HCT116 (cell line): ENCODE measurements around the gene GRID2. TPM values are rescaled to one million over a fixed set of nuclear protein-coding genes. Genes with fewer than 3 reads are reported as not detected.

Experiments used
- ATAC-seq: fragments of 200-7000 bp; cut with Tn5 transposase; 2 replicates; pipeline ENCODE4 v1.9.1; 2020; ENCODE audit warnings: mild to moderate bottlenecking, moderate library complexity
- BruUV-seq: library from RNA; stranded (reverse); fragments of 400-500 nt; replicated peaks from 2 replicates; lab custom pipeline; 2021; lab: Mats Ljungman, UMichigan
- CTCF ChIA-PET: fragments of 300-600 bp; sonication (Branson Sonifier 250); formaldehyde crosslinking; loops from one replicate; lab custom pipeline; 2021; ENCODE audit warnings: antibody characterized with exemption; lab: Charles Lee
- POLR2A ChIA-PET: fragments of 300-600, 350-600 bp; sonication (Branson Sonifier 250); formaldehyde crosslinking; loops from one replicate; lab custom pipeline; 2021; ENCODE audit warnings: antibody characterized with exemption; lab: Charles Lee
- RAD21 ChIA-PET, 2 experiments: fragments of 300-600 bp; sonication (Branson Sonifier 250); formaldehyde crosslinking; loops; one replicate each; lab custom pipeline; 2023; ENCODE audit warnings: low total read pairs in 2 of 2; ENCODE audit not compliant: uncharacterized antibody in 2 of 2, unreplicated experiment in 2 of 2, low non-redundant PET in 1 of 2; lab: Charles Lee
- DNase-seq: peaks from one replicate; pipeline ENCODE4 v3.0.0-alpha.2; 2010; ENCODE audit warnings: low read depth, low spot score
- H2AFZ ChIP-seq: fragments of 200-600 bp; shearing (Covaris generic), sonication (generic); 2 replicates; pipeline ENCODE4 v1.6.1; 2017; ENCODE audit warnings: low read depth, mixed run types, mixed read lengths, antibody characterized with exemption, low read length; ENCODE audit not compliant: poor library complexity, severe bottlenecking
- H3K27ac ChIP-seq: 2 replicates; pipeline ENCODE4 v1.5.1; 2012; ENCODE audit warnings: low read depth, low read length
- H3K27me3 ChIP-seq: fragments of 200-600 bp; sonication (generic); 2 replicates; pipeline ENCODE4 v1.6.1; 2016; ENCODE audit warnings: mixed run types, low read length, mixed read lengths; ENCODE audit not compliant: insufficient read depth
- H3K36me3 ChIP-seq, 2 experiments: fragments of 200-500 bp in 1 of 2; fragments of 200-600 bp in 1 of 2; sonication (Bioruptor generic) in 1 of 2; sonication (generic) in 1 of 2; 2 replicates each; pipeline versions ENCODE4 v1.5.1 to v1.6.1; 2014 to 2016; ENCODE audit warnings: low read length in 2 of 2, inconsistent platforms in 1 of 2, mixed read lengths in 1 of 2, mixed run types in 1 of 2; ENCODE audit not compliant: insufficient read depth in 2 of 2, control insufficient read depth in 1 of 2
- H3K4me1 ChIP-seq, 2 experiments: fragments of 200-600 bp in 1 of 2; sonication (generic) in 1 of 2; 2 replicates each; pipeline versions ENCODE4 v1.5.1 to v1.6.1; 2012 to 2017; ENCODE audit warnings: low read length in 2 of 2, inconsistent platforms in 1 of 2, mild to moderate bottlenecking in 1 of 2, mixed read lengths in 1 of 2, mixed run types in 1 of 2, moderate library complexity in 1 of 2; ENCODE audit not compliant: insufficient read depth in 2 of 2, control insufficient read depth in 1 of 2
- H3K4me2 ChIP-seq: fragments of 200-600 bp; sonication (generic); 2 replicates; pipeline ENCODE4 v1.6.1; 2017; ENCODE audit warnings: mixed run types, low read length, mixed read lengths
- H3K4me3 ChIP-seq, 2 experiments: fragments of 200-600 bp in 1 of 2; sonication (generic) in 1 of 2; replicated peaks in 1 of 2; 2 replicates each; pipeline ENCODE4 v1.5.1; 2011 to 2016; ENCODE audit warnings: low read length in 2 of 2, control low read depth in 1 of 2, low read depth in 1 of 2, mild to moderate bottlenecking in 1 of 2, mixed read lengths in 1 of 2, mixed run types in 1 of 2
- H3K79me2 ChIP-seq: fragments of 200-600 bp; sonication (generic); 2 replicates; pipeline ENCODE4 v1.6.1; 2017; ENCODE audit warnings: mild to moderate bottlenecking, mixed run types, low read length, moderate library complexity, mixed read lengths; ENCODE audit not compliant: insufficient read depth
- H3K9ac ChIP-seq: fragments of 200-600 bp; sonication (generic); 2 replicates; pipeline ENCODE4 v1.6.1; 2016; ENCODE audit warnings: low read length, mixed read lengths
- H3K9me2 ChIP-seq: fragments of 200-600 bp; sonication (generic), shearing (Covaris generic); 2 replicates; pipeline ENCODE4 v1.6.1; 2017; ENCODE audit warnings: mixed run types, mild to moderate bottlenecking, moderate library complexity; ENCODE audit not compliant: insufficient read depth
- H3K9me3 ChIP-seq, 2 experiments: fragments of 200-500 bp in 1 of 2; fragments of 200-600 bp in 1 of 2; sonication (Bioruptor generic) in 1 of 2; sonication (generic) in 1 of 2; 2 replicates each; pipeline ENCODE4 v1.6.1; 2014 to 2017; ENCODE audit warnings: low read length in 2 of 2, mixed read lengths in 2 of 2, inconsistent platforms in 1 of 2, low read depth in 1 of 2, mild to moderate bottlenecking in 1 of 2, mixed run types in 1 of 2, moderate library complexity in 1 of 2; ENCODE audit not compliant: control insufficient read depth in 1 of 2, insufficient read depth in 1 of 2
- H4K20me1 ChIP-seq: fragments of 200-600 bp; sonication (generic), shearing (Covaris generic); 2 replicates; pipeline ENCODE4 v1.6.1; 2017; ENCODE audit warnings: mixed run types, mild to moderate bottlenecking, moderate library complexity; ENCODE audit not compliant: insufficient read depth
- CEBPB ChIP-seq: IDR thresholded peaks from 2 replicates; pipeline ENCODE4 v1.6.1; 2012; ENCODE audit warnings: low read depth
- CTCF ChIP-seq, 3 experiments: fragments of 200-600 bp in 1 of 3; sonication (generic) in 1 of 3; IDR thresholded peaks in 2 of 3; conservative IDR thresholded peaks in 1 of 3; 2 replicates each; pipeline ENCODE4 v1.5.1; 2012 to 2017; ENCODE audit warnings: low read depth in 2 of 3, low read length in 2 of 3, antibody characterized with exemption in 1 of 3, borderline replicate concordance in 1 of 3, control low read depth in 1 of 3, mild to moderate bottlenecking in 1 of 3, mixed read lengths in 1 of 3, mixed run types in 1 of 3, moderate library complexity in 1 of 3; ENCODE audit not compliant: insufficient read depth in 1 of 3
- ELF1 ChIP-seq: IDR thresholded peaks from 2 replicates; pipeline ENCODE4 v1.6.1; 2012; ENCODE audit warnings: low read depth, borderline replicate concordance
- EZH2 ChIP-seq: fragments of 200-600 bp; sonication (generic); IDR thresholded peaks from 2 replicates; pipeline ENCODE4 v1.6.1; 2017; ENCODE audit warnings: antibody characterized with exemption, mixed run types
- EZH2phosphoT487 ChIP-seq: fragments of 200-600 bp; IDR thresholded peaks from 2 replicates; pipeline ENCODE4 v1.6.1; 2018; ENCODE audit warnings: antibody characterized with exemption, borderline replicate concordance
- FOSL1 ChIP-seq: IDR thresholded peaks from 2 replicates; pipeline ENCODE4 v1.6.1; 2012; ENCODE audit warnings: low read depth
- MAX ChIP-seq: IDR thresholded peaks from 2 replicates; pipeline ENCODE4 v1.6.1; 2012
- POLR2AphosphoS5 ChIP-seq: IDR thresholded peaks from 2 replicates; pipeline ENCODE4 v1.6.1; 2011; ENCODE audit warnings: mild to moderate bottlenecking, low read depth, low read length, moderate library complexity
- RAD21 ChIP-seq: IDR thresholded peaks from 2 replicates; pipeline ENCODE4 v1.6.1; 2012; ENCODE audit warnings: low read depth, mild to moderate bottlenecking
- SP1 ChIP-seq: IDR thresholded peaks from 2 replicates; pipeline ENCODE4 v1.6.1; 2012; ENCODE audit warnings: low read depth
- SRF ChIP-seq: IDR thresholded peaks from 2 replicates; pipeline ENCODE4 v1.6.1; 2012; ENCODE audit warnings: low read depth
- TCF7L2 ChIP-seq: IDR thresholded peaks from 2 replicates; pipeline ENCODE4 v1.7.0; 2011; ENCODE audit warnings: borderline replicate concordance, inconsistent platforms; ENCODE audit not compliant: insufficient read depth, insufficient read length; ENCODE audit errors: extremely low read depth
- intact Hi-C: fragments of 100-400 bp; cut with micrococcal nuclease; formaldehyde crosslinking; loops from 2 replicates; pipeline ENCODE4 v1.10.0; 2022
- total RNA-seq: library from RNA; stranded (reverse); gene quantifications from one replicate; pipeline ENCODE4 v1.2.1, GENCODE V29; 2021; ENCODE audit not compliant: unreplicated experiment
- TF ChIP-seq, protein P1 (sequence below): IDR thresholded peaks from 2 replicates; pipeline ENCODE4 v1.6.1; 2012
- TF ChIP-seq, protein P2 (sequence below): IDR thresholded peaks from 2 replicates; pipeline ENCODE4 v1.6.1; 2011; ENCODE audit warnings: mild to moderate bottlenecking, low read length, moderate library complexity; ENCODE audit not compliant: insufficient replicate concordance; ENCODE audit errors: extremely low read depth

Gene GRID2
- total RNA-seq, 1 experiment from 2014 or later, result not detected

- no peak overlapping the region for H3K9ac ChIP-seq
- H4K20me1 ChIP-seq, result no peaks in the 10 kb centered on the region
- DNase-seq, result no peak
- no peaks in the 10 kb centered on the region for H3K36me3 ChIP-seq
- H3K4me3 ChIP-seq, result no peak overlapping the region
- intact Hi-C loops, result no loop called here
- no peak overlapping the region for H3K4me2 ChIP-seq
- CTCF ChIA-PET, result no interaction called here
- TF ChIP-seq CTCF (IDR thresholded peaks at IDR 0.05 in 2 of 3, conservative IDR thresholded peaks at IDR 0.05 in 1 of 3; ENCODE audit: borderline replicate concordance in 1 of 3, insufficient read depth in 1 of 3, low read depth in 2 of 3, low read length in 2 of 3) (no peak), ELF1 (no peak), TCF7L2 (no peak), CEBPB (no peak), POLR2AphosphoS5 (no peak), RAD21 (no peak), SRF (no peak), FOSL1 (no peak), SP1 (no peak), EZH2phosphoT487 (no peak), MAX (no peak), EZH2 (no peak)
- TF ChIP-seq, protein P1, sequence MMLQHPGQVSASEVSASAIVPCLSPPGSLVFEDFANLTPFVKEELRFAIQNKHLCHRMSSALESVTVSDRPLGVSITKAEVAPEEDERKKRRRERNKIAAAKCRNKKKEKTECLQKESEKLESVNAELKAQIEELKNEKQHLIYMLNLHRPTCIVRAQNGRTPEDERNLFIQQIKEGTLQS, result no peak
- TF ChIP-seq, protein P2, sequence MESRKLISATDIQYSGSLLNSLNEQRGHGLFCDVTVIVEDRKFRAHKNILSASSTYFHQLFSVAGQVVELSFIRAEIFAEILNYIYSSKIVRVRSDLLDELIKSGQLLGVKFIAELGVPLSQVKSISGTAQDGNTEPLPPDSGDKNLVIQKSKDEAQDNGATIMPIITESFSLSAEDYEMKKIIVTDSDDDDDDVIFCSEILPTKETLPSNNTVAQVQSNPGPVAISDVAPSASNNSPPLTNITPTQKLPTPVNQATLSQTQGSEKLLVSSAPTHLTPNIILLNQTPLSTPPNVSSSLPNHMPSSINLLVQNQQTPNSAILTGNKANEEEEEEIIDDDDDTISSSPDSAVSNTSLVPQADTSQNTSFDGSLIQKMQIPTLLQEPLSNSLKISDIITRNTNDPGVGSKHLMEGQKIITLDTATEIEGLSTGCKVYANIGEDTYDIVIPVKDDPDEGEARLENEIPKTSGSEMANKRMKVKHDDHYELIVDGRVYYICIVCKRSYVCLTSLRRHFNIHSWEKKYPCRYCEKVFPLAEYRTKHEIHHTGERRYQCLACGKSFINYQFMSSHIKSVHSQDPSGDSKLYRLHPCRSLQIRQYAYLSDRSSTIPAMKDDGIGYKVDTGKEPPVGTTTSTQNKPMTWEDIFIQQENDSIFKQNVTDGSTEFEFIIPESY, result no peak
- TF ChIP-seq, all 23 proteins: peak for 0
- no TSS peak for BruUV-seq
- no peaks in the 10 kb centered on the region for H3K9me3 ChIP-seq
- no peak for ATAC-seq
- ChIA-PET RAD21 (no interaction called here), POLR2A (no interaction called here)
- H2AFZ ChIP-seq, result no peak overlapping the region
- no peaks in the 10 kb centered on the region for H3K4me1 ChIP-seq
- H3K27ac ChIP-seq, result no peak overlapping the region
- no peaks in the 10 kb centered on the region for H3K79me2 ChIP-seq
- no peaks in the 10 kb centered on the region for H3K9me2 ChIP-seq
- H3K27me3 ChIP-seq, result no peaks in the 10 kb centered on the region
These were observed 31.1 kb downstream of the GRID2 start for GRCh38 chr4:92334716-92335350.
